ENCODE data around the gene MITF. TPM values are rescaled to one million over a fixed set of nuclear protein-coding genes. Genes with fewer than 3 reads are reported as not detected.
"Not testable (repeated sequence)": the region's sequence is repeated elsewhere in the genome, so short reads cannot be mapped to it uniquely, and the experiment has no call there.

MITF gene
- total RNA-seq, 4 donors from 2014 or later = 13.7 to 39.0 (median 27.4) TPM

GRCh38 chr3:69915726-69916125 is 176.5 kb downstream of the MITF start:
- DNase-seq (ENCODE audit: low spot score) = no peak
- no peak for ATAC-seq (ENCODE audit: low FRiP score)
- TF ChIP-seq, protein P1, sequence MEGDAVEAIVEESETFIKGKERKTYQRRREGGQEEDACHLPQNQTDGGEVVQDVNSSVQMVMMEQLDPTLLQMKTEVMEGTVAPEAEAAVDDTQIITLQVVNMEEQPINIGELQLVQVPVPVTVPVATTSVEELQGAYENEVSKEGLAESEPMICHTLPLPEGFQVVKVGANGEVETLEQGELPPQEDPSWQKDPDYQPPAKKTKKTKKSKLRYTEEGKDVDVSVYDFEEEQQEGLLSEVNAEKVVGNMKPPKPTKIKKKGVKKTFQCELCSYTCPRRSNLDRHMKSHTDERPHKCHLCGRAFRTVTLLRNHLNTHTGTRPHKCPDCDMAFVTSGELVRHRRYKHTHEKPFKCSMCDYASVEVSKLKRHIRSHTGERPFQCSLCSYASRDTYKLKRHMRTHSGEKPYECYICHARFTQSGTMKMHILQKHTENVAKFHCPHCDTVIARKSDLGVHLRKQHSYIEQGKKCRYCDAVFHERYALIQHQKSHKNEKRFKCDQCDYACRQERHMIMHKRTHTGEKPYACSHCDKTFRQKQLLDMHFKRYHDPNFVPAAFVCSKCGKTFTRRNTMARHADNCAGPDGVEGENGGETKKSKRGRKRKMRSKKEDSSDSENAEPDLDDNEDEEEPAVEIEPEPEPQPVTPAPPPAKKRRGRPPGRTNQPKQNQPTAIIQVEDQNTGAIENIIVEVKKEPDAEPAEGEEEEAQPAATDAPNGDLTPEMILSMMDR (IDR thresholded peaks at IDR 0.05) = no peak

- ATAC-seq (ENCODE audit: low FRiP score) = not testable (repeated sequence)
Measured at GRCh38 chr3:69920009-69920408, 180.7 kb downstream of the MITF start.

GRCh38 chr3:69921651-69922050 is 182.4 kb downstream of the MITF start:
- DNase-seq (ENCODE audit: low spot score) = no peak
- ATAC-seq (ENCODE audit: low FRiP score) = no peak
- TF ChIP-seq, protein P1 (IDR thresholded peaks at IDR 0.05) = no peak

More at GRCh38 chr3:69920009-69920408, 180.7 kb downstream of the MITF start:
- DNase-seq (ENCODE audit: low spot score) = not testable (repeated sequence)

- TF ChIP-seq, protein P1 (IDR thresholded peaks at IDR 0.05) = no peak
- DNase-seq (ENCODE audit: low spot score) = no peak
- no peak for ATAC-seq (ENCODE audit: low FRiP score)
Measured at GRCh38 chr3:69922521-69923000, 183.3 kb downstream of the MITF start.

GRCh38 chr3:69925506-69925905 is 186.2 kb downstream of the MITF start:
- DNase-seq (ENCODE audit: low spot score) = no peak
- TF ChIP-seq, protein P1 (IDR thresholded peaks at IDR 0.05) = no peak
- ATAC-seq (ENCODE audit: low FRiP score) = no peak

GRCh38 chr3:69926385-69926784 is 187.1 kb downstream of the MITF start:
- TF ChIP-seq, protein P1 (IDR thresholded peaks at IDR 0.05) = no peak
- ATAC-seq (ENCODE audit: low FRiP score) (no peak), DNase-seq (ENCODE audit: low spot score) (no peak)

GRCh38 chr3:69927571-69927970 is 188.3 kb downstream of the MITF start:
- ATAC-seq (ENCODE audit: low FRiP score) = no peak
- TF ChIP-seq, protein P1 (IDR thresholded peaks at IDR 0.05) = no peak
- no peak for DNase-seq (ENCODE audit: low spot score)

GRCh38 chr3:69929019-69929418 is 189.8 kb downstream of the MITF start:
- no peak for ATAC-seq (ENCODE audit: low FRiP score)
- TF ChIP-seq, protein P1 (IDR thresholded peaks at IDR 0.05) = no peak
- DNase-seq (ENCODE audit: low spot score) = no peak

Data from omental fat pad (tissue), 4 donors.